Measurements from ENCODE around the gene SNTG2.

DNA sequence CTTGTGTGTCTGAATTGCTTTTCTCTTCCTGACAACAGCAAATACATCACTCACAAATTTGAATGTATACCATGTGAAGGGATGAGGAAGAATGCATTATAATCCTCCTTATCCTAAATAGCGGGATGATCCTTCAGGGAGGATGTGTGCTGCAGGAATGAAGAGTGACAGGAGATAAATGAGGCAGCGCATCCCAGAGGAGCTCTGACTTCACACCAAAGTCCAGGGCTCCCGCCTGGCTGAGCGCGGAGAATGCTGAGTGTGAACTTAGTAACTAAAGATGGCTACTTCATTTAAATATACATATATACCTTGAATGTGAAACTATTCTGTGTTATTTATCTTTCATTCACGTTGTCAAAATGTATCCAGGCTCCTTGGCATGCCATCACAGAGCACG, 317.4 kb downstream of the SNTG2 start:
- TF ChIP-seq CTCF (IDR thresholded peaks at IDR 0.05) = no peak
- TF ChIP-seq TEAD4 (CRISPR knock-in tag; IDR thresholded peaks at IDR 0.05) = no peak
- no peak for TF ChIP-seq ELF4 (CRISPR knock-in tag; IDR thresholded peaks at IDR 0.05; ENCODE audit: low read depth)
- TF ChIP-seq CBFB (CRISPR knock-in tag; IDR thresholded peaks at IDR 0.05; ENCODE audit: low read depth) = no peak
- TF ChIP-seq GABPB1 (CRISPR knock-in tag; IDR thresholded peaks at IDR 0.05) = no peak
- TF ChIP-seq MYBL2 (CRISPR knock-in tag; IDR thresholded peaks at IDR 0.05) = no peak
- no peak for TF ChIP-seq ZNF671 (CRISPR knock-in tag; IDR thresholded peaks at IDR 0.05)
- TF ChIP-seq NFYB (CRISPR knock-in tag; conservative IDR thresholded peaks at IDR 0.05; ENCODE audit: low read depth) = no peak
- TF ChIP-seq, protein P1, sequence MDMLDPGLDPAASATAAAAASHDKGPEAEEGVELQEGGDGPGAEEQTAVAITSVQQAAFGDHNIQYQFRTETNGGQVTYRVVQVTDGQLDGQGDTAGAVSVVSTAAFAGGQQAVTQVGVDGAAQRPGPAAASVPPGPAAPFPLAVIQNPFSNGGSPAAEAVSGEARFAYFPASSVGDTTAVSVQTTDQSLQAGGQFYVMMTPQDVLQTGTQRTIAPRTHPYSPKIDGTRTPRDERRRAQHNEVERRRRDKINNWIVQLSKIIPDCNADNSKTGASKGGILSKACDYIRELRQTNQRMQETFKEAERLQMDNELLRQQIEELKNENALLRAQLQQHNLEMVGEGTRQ (CRISPR knock-in tag; IDR thresholded peaks at IDR 0.05) = no peak
